Measurements from ENCODE around the gene SUGT1. TPM values are rescaled to one million over a fixed set of nuclear protein-coding genes. Genes with fewer than 3 reads are reported as not detected.

The SUGT1 gene
- polyA plus RNA-seq, 4 donors, result 39.6 to 47.5 (median 45.6) TPM

DNA sequence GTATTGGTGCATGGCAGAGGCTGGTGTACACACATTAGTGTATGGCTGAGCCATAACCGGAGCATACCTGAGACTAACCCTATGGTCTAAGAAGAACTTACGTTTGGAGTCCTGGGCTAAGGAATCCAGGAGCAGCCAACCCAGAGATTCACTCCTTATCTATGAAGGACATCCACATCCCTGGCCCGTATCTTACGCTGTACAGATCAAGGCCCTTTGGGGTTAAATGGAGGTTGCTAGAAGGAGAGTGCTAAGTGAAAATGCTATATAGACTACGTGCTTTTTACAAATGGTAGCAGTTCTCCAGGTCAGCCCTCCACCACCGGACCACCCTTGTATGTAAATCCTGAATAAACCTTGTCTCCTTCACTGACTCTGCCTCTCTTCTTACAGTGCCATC is 1.9 kb upstream of the SUGT1 start:
- no peak for FAIRE-seq
- 64 to 81% (median 81%) methylated on average over 6 of the region's 6 CpGs for WGBS, 3 donors
- DNase-seq, result peak in 1 of 2 donors; percentile 2
- Histone ChIP-seq H3K4me1 (ENCODE audit: control insufficient read depth in 3 of 3, insufficient read depth in 2 of 3, low read depth in 1 of 3, low read length in 2 of 3) (peaks cover 0 to 5% (median 4%) of the 10 kb centered on the region in 3 donors), H3K27ac (ENCODE audit: low read depth in 1 of 3, low read length in 2 of 3) (peak overlapping the region in 1 of 3 donors; percentile 90), H3K36me3 (ENCODE audit: control insufficient read depth in 3 of 3, insufficient read depth in 2 of 3, low read depth in 1 of 3, low read length in 3 of 3) (peaks cover 0 to 10% (median 0%) of the 10 kb centered on the region in 3 donors), H3K9me3 (ENCODE audit: control insufficient read depth in 2 of 2, insufficient read depth in 1 of 2, low read depth in 1 of 2, low read length in 1 of 2) (no peaks in the 10 kb centered on the region), H3K27me3 (ENCODE audit: control insufficient read depth in 3 of 3, insufficient read depth in 3 of 3, low read length in 3 of 3) (no peaks in the 10 kb centered on the region), H3K4me3 (ENCODE audit: low read depth in 1 of 3, low read length in 3 of 3) (peak overlapping the region in 2 of 3 donors; percentile 7 to 94)

DNA sequence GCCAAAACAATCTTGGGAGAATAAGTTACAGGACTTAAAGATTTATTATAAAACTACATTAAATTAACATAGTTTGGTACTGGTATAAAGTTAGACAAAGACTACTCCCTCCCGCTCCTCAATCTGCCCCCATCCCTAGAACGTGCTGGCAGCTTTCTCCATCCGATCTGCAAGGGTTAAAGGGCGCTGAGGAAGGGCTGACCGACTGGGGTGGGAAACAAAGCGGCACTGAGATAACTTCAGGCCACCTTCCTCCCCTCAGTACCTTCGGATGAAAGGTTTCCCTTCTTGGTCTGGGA is 790 bp upstream of the SUGT1 start:
- Histone ChIP-seq H3K27ac (ENCODE audit: low read depth in 1 of 3, low read length in 2 of 3) (peak overlapping the region; percentile 90 to 97 (median 96)), H3K4me3 (ENCODE audit: low read depth in 1 of 3, low read length in 3 of 3) (peak overlapping the region; percentile 42 to 96 (median 94)), H3K9me3 (ENCODE audit: control insufficient read depth in 2 of 2, insufficient read depth in 1 of 2, low read depth in 1 of 2, low read length in 1 of 2) (no peaks in the 10 kb centered on the region), H3K27me3 (ENCODE audit: control insufficient read depth in 3 of 3, insufficient read depth in 3 of 3, low read length in 3 of 3) (no peaks in the 10 kb centered on the region), H3K36me3 (ENCODE audit: control insufficient read depth in 3 of 3, insufficient read depth in 2 of 3, low read depth in 1 of 3, low read length in 3 of 3) (peaks cover 0 to 10% (median 0%) of the 10 kb centered on the region in 3 donors), H3K4me1 (ENCODE audit: control insufficient read depth in 3 of 3, insufficient read depth in 2 of 3, low read depth in 1 of 3, low read length in 2 of 3) (peaks cover 0 to 5% (median 4%) of the 10 kb centered on the region in 3 donors)
- no peak for DNase-seq
- FAIRE-seq, result no peak
- whole genome bisulfite sequencing, 3 donors, result 0% methylated on average over 7 of the region's 7 CpGs

GRCh38 chr13:52652980-52653303 is 306 bp downstream of the SUGT1 start:
- H3K36me3 ChIP-seq (ENCODE audit: control insufficient read depth in 3 of 3, insufficient read depth in 2 of 3, low read depth in 1 of 3, low read length in 3 of 3), result peaks cover 0 to 10% (median 0%) of the 10 kb centered on the region in 3 donors
- peak overlapping the region; percentile 90 to 97 (median 96) for H3K27ac ChIP-seq (ENCODE audit: low read depth in 1 of 3, low read length in 2 of 3)
- H3K9me3 ChIP-seq (ENCODE audit: control insufficient read depth in 2 of 2, insufficient read depth in 1 of 2, low read depth in 1 of 2, low read length in 1 of 2), result no peaks in the 10 kb centered on the region
- H3K27me3 ChIP-seq (ENCODE audit: control insufficient read depth in 3 of 3, insufficient read depth in 3 of 3, low read length in 3 of 3), result no peaks in the 10 kb centered on the region
- FAIRE-seq (no peak), DNase-seq (no peak)
- peak overlapping the region; percentile 66 to 96 (median 94) for H3K4me3 ChIP-seq (ENCODE audit: low read depth in 1 of 3, low read length in 3 of 3)
- peaks cover 0 to 5% (median 4%) of the 10 kb centered on the region in 3 donors for H3K4me1 ChIP-seq (ENCODE audit: control insufficient read depth in 3 of 3, insufficient read depth in 2 of 3, low read depth in 1 of 3, low read length in 2 of 3)
- WGBS, 3 donors, result 0 to 1% (median 1%) methylated on average over 18 of the region's 18 CpGs

- WGBS, 3 donors, result 82 to 91% (median 89%) methylated on average over 2 of the region's 2 CpGs
- FAIRE-seq (no peak), DNase-seq (no peak)
- Histone ChIP-seq H3K27ac (ENCODE audit: low read depth in 1 of 3, low read length in 2 of 3) (no peak overlapping the region), H3K27me3 (ENCODE audit: control insufficient read depth in 3 of 3, insufficient read depth in 3 of 3, low read length in 3 of 3) (no peaks in the 10 kb centered on the region), H3K4me3 (ENCODE audit: low read depth in 1 of 3, low read length in 3 of 3) (no peak overlapping the region), H3K4me1 (ENCODE audit: control insufficient read depth in 3 of 3, insufficient read depth in 2 of 3, low read depth in 1 of 3, low read length in 2 of 3) (no peaks in the 10 kb centered on the region), H3K9me3 (ENCODE audit: control insufficient read depth in 2 of 2, insufficient read depth in 1 of 2, low read depth in 1 of 2, low read length in 1 of 2) (no peaks in the 10 kb centered on the region), H3K36me3 (ENCODE audit: control insufficient read depth in 3 of 3, insufficient read depth in 2 of 3, low read depth in 1 of 3, low read length in 3 of 3) (peaks cover 2 to 14% (median 5%) of the 10 kb centered on the region in 3 donors)
Observed at GRCh38 chr13:52659340-52659739, 6.7 kb downstream of the SUGT1 start.

DNA sequence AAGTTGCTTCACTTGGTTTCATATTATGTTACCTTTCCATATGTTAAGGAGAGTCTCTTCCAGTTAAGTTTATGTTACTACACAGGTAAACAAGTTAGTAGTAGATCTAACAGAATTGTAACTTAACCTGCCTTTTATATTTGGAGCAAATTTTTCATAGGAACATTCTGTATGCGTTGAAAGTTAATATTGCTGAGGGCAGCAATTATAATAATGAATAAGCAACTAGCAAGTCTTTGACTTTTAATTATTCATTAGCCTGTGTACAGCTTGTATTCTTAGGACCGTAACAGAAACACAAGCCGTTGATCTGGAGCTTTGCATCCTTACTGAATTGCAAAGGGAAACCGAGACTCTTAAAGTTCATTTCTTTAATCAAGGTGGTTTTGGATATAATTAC is 11.6 kb downstream of the SUGT1 start:
- no peaks in the 10 kb centered on the region for H3K9me3 ChIP-seq (ENCODE audit: control insufficient read depth in 2 of 2, insufficient read depth in 1 of 2, low read depth in 1 of 2, low read length in 1 of 2)
- no peaks in the 10 kb centered on the region for H3K4me1 ChIP-seq (ENCODE audit: control insufficient read depth in 3 of 3, insufficient read depth in 2 of 3, low read depth in 1 of 3, low read length in 2 of 3)
- no peak overlapping the region for H3K4me3 ChIP-seq (ENCODE audit: low read depth in 1 of 3, low read length in 3 of 3)
- no peak for FAIRE-seq
- no peak for DNase-seq
- H3K27ac ChIP-seq (ENCODE audit: low read depth in 1 of 3, low read length in 2 of 3), result no peak overlapping the region
- WGBS, 3 donors, result 98 to 99% (median 98%) methylated on average over 4 of the region's 4 CpGs
- peaks cover 11 to 25% (median 12%) of the 10 kb centered on the region in 3 donors for H3K36me3 ChIP-seq (ENCODE audit: control insufficient read depth in 3 of 3, insufficient read depth in 2 of 3, low read depth in 1 of 3, low read length in 3 of 3)
- no peaks in the 10 kb centered on the region for H3K27me3 ChIP-seq (ENCODE audit: control insufficient read depth in 3 of 3, insufficient read depth in 3 of 3, low read length in 3 of 3)

DNA sequence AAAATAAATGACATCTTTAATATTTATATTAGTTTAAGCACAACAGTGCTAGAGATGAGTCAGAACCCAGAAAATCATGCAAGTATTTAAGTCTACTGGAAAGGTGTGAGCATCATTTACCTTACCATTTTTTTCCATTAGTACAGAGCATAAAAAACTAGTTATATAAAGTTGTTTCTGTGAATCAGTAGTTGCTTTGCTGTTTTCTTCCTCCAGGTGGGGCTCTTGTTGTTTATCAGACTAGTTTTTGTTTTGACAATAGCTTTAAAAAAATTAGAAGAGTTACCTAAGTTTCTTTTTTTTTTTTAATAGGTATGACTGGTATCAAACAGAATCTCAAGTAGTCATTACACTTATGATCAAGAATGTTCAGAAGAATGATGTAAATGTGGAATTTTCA is 12.7 kb downstream of the SUGT1 start:
- Histone ChIP-seq H3K9me3 (ENCODE audit: control insufficient read depth in 2 of 2, insufficient read depth in 1 of 2, low read depth in 1 of 2, low read length in 1 of 2) (no peaks in the 10 kb centered on the region), H3K36me3 (ENCODE audit: control insufficient read depth in 3 of 3, insufficient read depth in 2 of 3, low read depth in 1 of 3, low read length in 3 of 3) (peaks cover 11 to 26% (median 12%) of the 10 kb centered on the region in 3 donors), H3K4me1 (ENCODE audit: control insufficient read depth in 3 of 3, insufficient read depth in 2 of 3, low read depth in 1 of 3, low read length in 2 of 3) (no peaks in the 10 kb centered on the region), H3K4me3 (ENCODE audit: low read depth in 1 of 3, low read length in 3 of 3) (no peak overlapping the region), H3K27me3 (ENCODE audit: control insufficient read depth in 3 of 3, insufficient read depth in 3 of 3, low read length in 3 of 3) (no peaks in the 10 kb centered on the region), H3K27ac (ENCODE audit: low read depth in 1 of 3, low read length in 2 of 3) (no peak overlapping the region)
- peak in 1 of 2 donors; percentile 9 for DNase-seq
- no peak for FAIRE-seq

DNA sequence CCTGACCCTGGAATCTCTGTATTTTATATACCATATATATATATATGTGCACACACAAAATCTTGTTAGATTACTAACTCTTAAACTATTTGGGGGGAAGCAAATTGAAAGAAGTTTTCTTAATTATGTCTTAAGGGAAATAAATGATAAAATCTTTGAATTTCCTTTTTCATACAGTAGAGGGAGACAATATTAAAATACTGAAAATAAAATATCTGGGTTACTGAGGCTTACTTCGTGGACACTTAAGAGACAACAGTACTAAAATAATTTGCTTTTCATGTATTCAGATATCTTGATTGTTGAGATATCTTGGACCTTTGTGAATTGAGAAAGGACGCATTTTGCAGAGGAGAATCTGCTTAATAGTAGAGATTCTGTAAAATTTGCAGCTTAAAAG is 17.0 kb downstream of the SUGT1 start:
- no peaks in the 10 kb centered on the region for H3K27me3 ChIP-seq (ENCODE audit: control insufficient read depth in 3 of 3, insufficient read depth in 3 of 3, low read length in 3 of 3)
- DNase-seq (no peak), FAIRE-seq (no peak)
- H3K4me3 ChIP-seq (ENCODE audit: low read depth in 1 of 3, low read length in 3 of 3), result no peak overlapping the region
- WGBS, 3 donors, result 83 to 94% (median 93%) methylated on average over 2 of the region's 2 CpGs
- no peaks in the 10 kb centered on the region for H3K9me3 ChIP-seq (ENCODE audit: control insufficient read depth in 2 of 2, insufficient read depth in 1 of 2, low read depth in 1 of 2, low read length in 1 of 2)
- H3K27ac ChIP-seq (ENCODE audit: low read depth in 1 of 3, low read length in 2 of 3), result no peak overlapping the region
- H3K4me1 ChIP-seq (ENCODE audit: control insufficient read depth in 3 of 3, insufficient read depth in 2 of 3, low read depth in 1 of 3, low read length in 2 of 3), result no peaks in the 10 kb centered on the region
- peaks cover 5 to 16% (median 8%) of the 10 kb centered on the region in 3 donors for H3K36me3 ChIP-seq (ENCODE audit: control insufficient read depth in 3 of 3, insufficient read depth in 2 of 3, low read depth in 1 of 3, low read length in 3 of 3)

DNA sequence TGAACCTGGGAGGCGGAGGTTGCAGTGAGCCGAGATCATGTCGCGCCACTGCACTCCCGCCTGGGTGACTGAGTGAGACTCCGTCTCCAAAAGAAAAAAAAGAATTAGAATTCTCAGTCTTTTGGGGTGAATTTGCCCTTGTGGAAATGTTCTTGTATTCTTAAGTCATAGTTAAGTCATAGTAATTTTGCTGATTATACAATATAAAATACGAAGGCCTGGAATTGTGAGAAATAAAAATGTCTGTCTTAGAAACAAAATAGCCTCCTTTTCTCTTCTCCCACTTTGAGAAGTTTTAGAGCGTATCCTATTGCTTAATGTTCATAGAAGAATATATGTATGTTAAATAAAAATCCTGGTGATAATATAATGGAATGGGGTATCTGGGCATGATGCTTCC is 18.1 kb downstream of the SUGT1 start:
- Histone ChIP-seq H3K27me3 (ENCODE audit: control insufficient read depth in 3 of 3, insufficient read depth in 3 of 3, low read length in 3 of 3) (no peaks in the 10 kb centered on the region), H3K9me3 (ENCODE audit: control insufficient read depth in 2 of 2, insufficient read depth in 1 of 2, low read depth in 1 of 2, low read length in 1 of 2) (no peaks in the 10 kb centered on the region), H3K27ac (ENCODE audit: low read depth in 1 of 3, low read length in 2 of 3) (no peak overlapping the region), H3K4me3 (ENCODE audit: low read depth in 1 of 3, low read length in 3 of 3) (no peak overlapping the region), H3K4me1 (ENCODE audit: control insufficient read depth in 3 of 3, insufficient read depth in 2 of 3, low read depth in 1 of 3, low read length in 2 of 3) (no peaks in the 10 kb centered on the region), H3K36me3 (ENCODE audit: control insufficient read depth in 3 of 3, insufficient read depth in 2 of 3, low read depth in 1 of 3, low read length in 3 of 3) (peaks cover 4 to 19% (median 8%) of the 10 kb centered on the region in 3 donors)
- WGBS, 3 donors, result 95 to 98% (median 98%) methylated on average over 8 of the region's 8 CpGs
- FAIRE-seq, result no peak
- DNase-seq, result no peak

GRCh38 chr13:52673465-52673864 is 20.8 kb downstream of the SUGT1 start:
- DNase-seq (no peak), FAIRE-seq (no peak)
- Histone ChIP-seq H3K4me1 (ENCODE audit: control insufficient read depth in 3 of 3, insufficient read depth in 2 of 3, low read depth in 1 of 3, low read length in 2 of 3) (no peaks in the 10 kb centered on the region), H3K9me3 (ENCODE audit: control insufficient read depth in 2 of 2, insufficient read depth in 1 of 2, low read depth in 1 of 2, low read length in 1 of 2) (no peaks in the 10 kb centered on the region), H3K36me3 (ENCODE audit: control insufficient read depth in 3 of 3, insufficient read depth in 2 of 3, low read depth in 1 of 3, low read length in 3 of 3) (peaks cover 0 to 8% (median 2%) of the 10 kb centered on the region in 3 donors), H3K27me3 (ENCODE audit: control insufficient read depth in 3 of 3, insufficient read depth in 3 of 3, low read length in 3 of 3) (no peaks in the 10 kb centered on the region), H3K27ac (ENCODE audit: low read depth in 1 of 3, low read length in 2 of 3) (no peak overlapping the region), H3K4me3 (ENCODE audit: low read depth in 1 of 3, low read length in 3 of 3) (no peak overlapping the region)
- 79 to 93% (median 88%) methylated on average over 1 of the region's 1 CpG for WGBS, 3 donors

Measured in small intestine (tissue), 7 donors.